ENCODE data around the gene PALLD. TPM values are rescaled to one million over a fixed set of nuclear protein-coding genes. Genes with fewer than 3 reads are reported as not detected.

The PALLD gene
- total and polyA plus RNA-seq, 2 of the 13 experiments (the other 11 are each of a cell fraction or from before 2014, with no cell fraction given) = 0.50 to 1.5 TPM

GRCh38 chr4:168716406-168717129 is 219.7 kb downstream of the PALLD start:
- Histone ChIP-seq H3K4me1 (ENCODE audit: insufficient read depth, low read length) (no peaks in the 10 kb centered on the region), H2AFZ (ENCODE audit: low read length) (no peak overlapping the region), H3K36me3 (replicated peaks in 1 of 2; ENCODE audit: control insufficient read depth in 1 of 2, insufficient read depth in 2 of 2, low read length in 2 of 2) (no peaks in the 10 kb centered on the region), H3K27me3 (ENCODE audit: control insufficient read depth in 1 of 2, insufficient read depth in 2 of 2, low read length in 2 of 2) (peaks cover 0 to 1% of the 10 kb centered on the region in 2 experiments; a peak in 1 of 5 replicates), H3K4me3 (replicated peaks in 1 of 3; ENCODE audit: insufficient read depth in 1 of 3, low read depth in 2 of 3, low read length in 3 of 3) (no peak overlapping the region), H3K27ac (ENCODE audit: extremely low read length, insufficient read depth, low read length) (no peak overlapping the region), H3K9ac (ENCODE audit: insufficient read depth, low read depth, low read length) (no peak overlapping the region), H3K4me2 (ENCODE audit: low read depth, low read length) (no peak overlapping the region), H3K9me3 (ENCODE audit: low read length) (no peaks in the 10 kb centered on the region), H4K20me1 (ENCODE audit: insufficient read depth, low read length) (no peaks in the 10 kb centered on the region), H3K79me2 (ENCODE audit: insufficient read depth, low read length) (no peaks in the 10 kb centered on the region)
- no TSS peak for BruUV-seq (replicated peaks)
- POLR2A ChIA-PET = no interaction called here
- in situ Hi-C loops (cut with HindIII; ENCODE audit: extremely low pct_ligation_motif_present, low pct_unique_long_range_greater_than_20kb) = loop anchor here (10.0 kb wide), 1 partner anchor 198 kb away; no protein-coding TSS in a partner anchor
- intact Hi-C loops (cut with micrococcal nuclease; ENCODE audit: unreplicated experiment) = no loop called here
- CTCF ChIA-PET (ENCODE audit: low intra/inter-chr PET ratio, low total read pairs) = no interaction called here
- DNase-seq (ENCODE audit: low spot score) = no peak
- 41% methylated on average over 3 of the region's 3 CpGs for WGBS (ENCODE audit: low lambda C conversion rate)
- FAIRE-seq = no peak
- no peak for ATAC-seq
- TF ChIP-seq GPBP1L1 (CRISPR knock-in tag; IDR thresholded peaks at IDR 0.05) (no peak), ZBTB3 (CRISPR knock-in tag; IDR thresholded peaks at IDR 0.05; ENCODE audit: borderline replicate concordance, low read depth) (no peak), DBP (CRISPR knock-in tag; IDR thresholded peaks at IDR 0.05; ENCODE audit: not compliant biosample characterization) (no peak), ZNF784 (CRISPR knock-in tag; IDR thresholded peaks at IDR 0.05; ENCODE audit: borderline replicate concordance) (no peak), ISX (CRISPR knock-in tag; conservative IDR thresholded peaks at IDR 0.05) (no peak), PTBP1 (IDR thresholded peaks at IDR 0.05; ENCODE audit: low read depth, low read length, poor library complexity, severe bottlenecking) (no peak), ZNF432 (CRISPR knock-in tag; IDR thresholded peaks at IDR 0.05; ENCODE audit: borderline replicate concordance) (no peak), ZNF552 (CRISPR knock-in tag; IDR thresholded peaks at IDR 0.05; ENCODE audit: borderline replicate concordance) (no peak), ZFP36 (IDR thresholded peaks at IDR 0.05; ENCODE audit: borderline replicate concordance, low read depth, low read length, partially characterized antibody) (no peak), DMAP1 (CRISPR knock-in tag; IDR thresholded peaks at IDR 0.05) (no peak), SRSF9 (IDR thresholded peaks at IDR 0.05; ENCODE audit: borderline replicate concordance, insufficient read depth, low read depth, low read length, poor library complexity, severe bottlenecking) (no peak), ZBTB26 (CRISPR knock-in tag; IDR thresholded peaks at IDR 0.05; ENCODE audit: borderline replicate concordance) (no peak), ZNF639 (CRISPR knock-in tag; conservative IDR thresholded peaks at IDR 0.05) (no peak)
- TF ChIP-seq, protein P1, sequence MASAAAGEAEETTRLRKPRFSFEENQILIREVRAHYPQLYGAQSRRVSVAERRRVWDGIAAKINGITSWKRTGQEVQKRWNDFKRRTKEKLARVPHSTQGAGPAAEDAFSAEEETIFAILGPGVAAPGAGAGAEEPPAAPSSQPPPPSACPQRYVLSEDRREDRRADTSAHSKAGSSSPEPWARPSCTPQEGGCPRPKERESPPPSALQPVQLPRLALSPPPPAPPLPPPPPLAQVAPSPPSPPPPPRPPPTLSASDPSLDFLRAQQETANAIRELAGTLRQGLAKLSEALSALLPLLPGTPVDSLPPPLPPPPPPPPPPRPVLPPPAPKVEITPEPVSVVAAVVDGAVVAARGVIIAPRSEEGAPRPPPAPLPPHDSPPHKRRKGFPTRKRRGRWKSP (CRISPR knock-in tag; IDR thresholded peaks at IDR 0.05) = no peak
